ENCODE measurements around the gene FAM98C.
A peak's percentile ranks its signal among the peaks of the same experiment; 100 is the strongest.

FAM98C gene

GRCh38 chr19:38369584-38369983 lies 33.3 kb upstream of the FAM98C start:
- Histone ChIP-seq H3K4me1 (ENCODE audit: control insufficient read depth, insufficient read depth, low read length) (no peaks in the 10 kb centered on the region), H3K27me3 (ENCODE audit: control insufficient read depth, insufficient read depth, low read length) (peaks cover 8% of the 10 kb centered on the region), H3K36me3 (ENCODE audit: control insufficient read depth, insufficient read depth, low read length) (no peaks in the 10 kb centered on the region), H3K9ac (ENCODE audit: low read depth, low read length) (no peak overlapping the region), H3K9me3 (ENCODE audit: control insufficient read depth, insufficient read depth, low read length) (no peaks in the 10 kb centered on the region), H3K4me3 (ENCODE audit: low read depth, low read length) (no peak overlapping the region)

DNA sequence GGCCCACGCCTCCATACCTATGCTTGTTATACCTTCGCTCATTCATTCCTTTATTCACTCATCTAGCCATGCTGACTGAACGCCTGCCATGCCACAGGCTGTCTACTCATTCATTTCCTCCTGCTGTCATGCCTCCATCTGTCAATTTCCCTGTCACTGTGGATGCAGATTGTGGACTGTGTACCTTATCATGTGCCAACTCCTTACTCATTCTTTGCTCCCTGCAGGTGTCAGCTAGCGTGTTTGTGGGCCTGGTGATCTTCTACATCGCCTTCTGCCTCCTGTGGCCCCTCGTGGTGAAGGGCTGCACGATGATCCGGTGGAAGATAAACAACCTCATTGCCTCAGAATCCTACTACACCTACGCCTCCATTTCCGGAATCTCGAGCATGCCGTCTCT lies 32.6 kb upstream of the FAM98C start:
- Histone ChIP-seq H3K4me1 (ENCODE audit: control insufficient read depth, insufficient read depth, low read length) (no peaks in the 10 kb centered on the region), H3K27me3 (ENCODE audit: control insufficient read depth, insufficient read depth, low read length) (peaks cover 8% of the 10 kb centered on the region), H3K4me3 (ENCODE audit: low read depth, low read length) (no peak overlapping the region), H3K9ac (ENCODE audit: low read depth, low read length) (no peak overlapping the region), H3K36me3 (ENCODE audit: control insufficient read depth, insufficient read depth, low read length) (no peaks in the 10 kb centered on the region), H3K9me3 (ENCODE audit: control insufficient read depth, insufficient read depth, low read length) (no peaks in the 10 kb centered on the region)

DNA sequence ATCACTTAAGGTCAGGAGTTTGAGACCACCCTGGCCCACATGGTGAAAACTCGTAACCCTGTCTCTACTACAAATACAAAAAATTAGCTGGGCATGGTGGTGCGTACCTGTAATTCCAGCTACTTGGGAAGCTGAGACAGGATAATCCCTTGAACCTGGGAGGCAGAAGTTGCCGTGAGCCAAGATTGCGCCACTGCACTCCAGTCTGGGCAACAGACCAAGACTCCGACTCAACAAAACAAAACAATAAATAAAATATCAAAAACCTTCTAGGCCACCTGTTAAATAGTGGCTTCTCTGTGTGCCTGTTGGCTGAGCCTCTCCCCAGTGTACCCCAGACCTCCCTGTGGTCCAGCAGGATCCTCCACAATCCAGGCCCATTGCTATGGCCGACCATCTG lies 31.8 kb upstream of the FAM98C start:
- peaks cover 8% of the 10 kb centered on the region for H3K27me3 ChIP-seq (ENCODE audit: control insufficient read depth, insufficient read depth, low read length)
- no peaks in the 10 kb centered on the region for H3K36me3 ChIP-seq (ENCODE audit: control insufficient read depth, insufficient read depth, low read length)
- H3K9ac ChIP-seq (ENCODE audit: low read depth, low read length): no peak overlapping the region
- H3K4me1 ChIP-seq (ENCODE audit: control insufficient read depth, insufficient read depth, low read length): no peaks in the 10 kb centered on the region
- H3K4me3 ChIP-seq (ENCODE audit: low read depth, low read length): no peak overlapping the region
- no peaks in the 10 kb centered on the region for H3K9me3 ChIP-seq (ENCODE audit: control insufficient read depth, insufficient read depth, low read length)

- no peaks in the 10 kb centered on the region for H3K9me3 ChIP-seq (ENCODE audit: control insufficient read depth, insufficient read depth, low read length)
- no peaks in the 10 kb centered on the region for H3K4me1 ChIP-seq (ENCODE audit: control insufficient read depth, insufficient read depth, low read length)
- H3K4me3 ChIP-seq (ENCODE audit: low read depth, low read length): peak overlapping the region; percentile 72
- peaks cover 8% of the 10 kb centered on the region for H3K27me3 ChIP-seq (ENCODE audit: control insufficient read depth, insufficient read depth, low read length)
- peak overlapping the region; percentile 79 for H3K9ac ChIP-seq (ENCODE audit: low read depth, low read length)
- peaks cover 4% of the 10 kb centered on the region for H3K36me3 ChIP-seq (ENCODE audit: control insufficient read depth, insufficient read depth, low read length)
These were observed 29.0 kb upstream of the FAM98C start for GRCh38 chr19:38373907-38374331.

- Histone ChIP-seq H3K27me3 (ENCODE audit: control insufficient read depth, insufficient read depth, low read length) (peaks cover 8% of the 10 kb centered on the region), H3K4me1 (ENCODE audit: control insufficient read depth, insufficient read depth, low read length) (no peaks in the 10 kb centered on the region), H3K9me3 (ENCODE audit: control insufficient read depth, insufficient read depth, low read length) (no peaks in the 10 kb centered on the region), H3K4me3 (ENCODE audit: low read depth, low read length) (peak within 1 kb of the TSS; percentile 97), H3K9ac (ENCODE audit: low read depth, low read length) (peak within 1 kb of the TSS; percentile 97), H3K36me3 (ENCODE audit: control insufficient read depth, insufficient read depth, low read length) (peaks cover 10% of the 10 kb centered on the region)
These were observed 28.4 kb upstream of the FAM98C start, which contains the start of gene PSMD8 for GRCh38 chr19:38374332-38375097. Gene PSMD8 (plus strand): TSS chr19:38374571. CDS start chr19:38374602, 31 bp downstream.

GRCh38 chr19:38375098-38375493 lies 27.8 kb upstream of the FAM98C start:
- peaks cover 4% of the 10 kb centered on the region for H3K27me3 ChIP-seq (ENCODE audit: control insufficient read depth, insufficient read depth, low read length)
- H3K4me3 ChIP-seq (ENCODE audit: low read depth, low read length): peak overlapping the region; percentile 97
- peaks cover 10% of the 10 kb centered on the region for H3K36me3 ChIP-seq (ENCODE audit: control insufficient read depth, insufficient read depth, low read length)
- H3K4me1 ChIP-seq (ENCODE audit: control insufficient read depth, insufficient read depth, low read length): no peaks in the 10 kb centered on the region
- no peaks in the 10 kb centered on the region for H3K9me3 ChIP-seq (ENCODE audit: control insufficient read depth, insufficient read depth, low read length)
- H3K9ac ChIP-seq (ENCODE audit: low read depth, low read length): peak overlapping the region; percentile 97

DNA sequence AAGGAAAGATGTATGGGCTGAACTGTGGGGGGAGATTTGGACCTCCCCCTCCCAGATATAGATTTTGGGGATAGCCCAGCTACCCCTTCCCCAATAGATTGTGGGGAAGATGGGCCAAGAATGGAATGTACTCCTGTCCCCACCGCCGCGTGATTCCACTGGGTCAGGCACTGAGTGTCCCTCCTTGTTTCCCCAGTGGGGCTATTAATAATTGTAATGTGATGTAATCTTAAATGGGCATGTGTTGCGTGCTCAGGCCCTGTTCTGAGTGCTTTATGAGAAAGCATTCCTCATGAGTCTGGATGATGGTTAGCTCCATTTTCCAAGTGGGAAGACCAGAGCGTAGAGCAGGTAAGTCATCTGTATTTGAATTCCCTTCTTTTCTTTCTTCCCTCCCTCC lies 27.1 kb upstream of the FAM98C start:
- Histone ChIP-seq H3K9me3 (ENCODE audit: control insufficient read depth, insufficient read depth, low read length) (no peaks in the 10 kb centered on the region), H3K9ac (ENCODE audit: low read depth, low read length) (peak overlapping the region; percentile 97), H3K27me3 (ENCODE audit: control insufficient read depth, insufficient read depth, low read length) (no peaks in the 10 kb centered on the region), H3K4me3 (ENCODE audit: low read depth, low read length) (peak overlapping the region; percentile 97), H3K4me1 (ENCODE audit: control insufficient read depth, insufficient read depth, low read length) (no peaks in the 10 kb centered on the region), H3K36me3 (ENCODE audit: control insufficient read depth, insufficient read depth, low read length) (peaks cover 16% of the 10 kb centered on the region)

- Histone ChIP-seq H3K9ac (ENCODE audit: low read depth, low read length) (no peak overlapping the region), H3K27me3 (ENCODE audit: control insufficient read depth, insufficient read depth, low read length) (no peaks in the 10 kb centered on the region), H3K4me3 (ENCODE audit: low read depth, low read length) (peak overlapping the region; percentile 97), H3K9me3 (ENCODE audit: control insufficient read depth, insufficient read depth, low read length) (no peaks in the 10 kb centered on the region), H3K4me1 (ENCODE audit: control insufficient read depth, insufficient read depth, low read length) (no peaks in the 10 kb centered on the region), H3K36me3 (ENCODE audit: control insufficient read depth, insufficient read depth, low read length) (peaks cover 24% of the 10 kb centered on the region)
These were observed 26.3 kb upstream of the FAM98C start for GRCh38 chr19:38376576-38376975.

GRCh38 chr19:38377052-38377451 lies 25.8 kb upstream of the FAM98C start:
- Histone ChIP-seq H3K4me1 (ENCODE audit: control insufficient read depth, insufficient read depth, low read length) (no peaks in the 10 kb centered on the region), H3K4me3 (ENCODE audit: low read depth, low read length) (no peak overlapping the region), H3K9ac (ENCODE audit: low read depth, low read length) (no peak overlapping the region), H3K36me3 (ENCODE audit: control insufficient read depth, insufficient read depth, low read length) (peaks cover 29% of the 10 kb centered on the region), H3K27me3 (ENCODE audit: control insufficient read depth, insufficient read depth, low read length) (no peaks in the 10 kb centered on the region), H3K9me3 (ENCODE audit: control insufficient read depth, insufficient read depth, low read length) (no peaks in the 10 kb centered on the region)

GRCh38 chr19:38378866-38379265 lies 24.0 kb upstream of the FAM98C start:
- Histone ChIP-seq H3K9ac (ENCODE audit: low read depth, low read length) (no peak overlapping the region), H3K36me3 (ENCODE audit: control insufficient read depth, insufficient read depth, low read length) (peaks cover 40% of the 10 kb centered on the region)

DNA sequence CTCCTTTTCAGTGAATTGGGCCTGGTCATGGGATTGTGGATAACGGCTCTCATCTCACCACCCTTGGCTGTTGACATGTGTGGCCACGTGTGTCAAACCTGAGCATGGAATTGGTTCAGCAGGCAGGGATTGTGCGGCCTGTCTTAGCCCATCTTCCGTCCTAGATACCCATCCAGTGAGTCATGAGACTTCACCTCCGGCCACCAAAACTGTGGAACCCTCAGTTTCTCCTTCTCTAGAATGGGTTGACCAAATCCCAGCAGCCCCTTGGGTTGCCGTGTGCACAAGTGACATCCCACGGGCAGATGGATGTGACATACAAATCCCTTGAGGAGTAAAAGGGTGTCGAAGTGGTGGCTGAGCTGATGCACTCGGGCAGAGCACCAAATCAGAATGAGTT lies 21.8 kb upstream of the FAM98C start:
- Histone ChIP-seq H3K27me3 (ENCODE audit: control insufficient read depth, insufficient read depth, low read length) (no peaks in the 10 kb centered on the region), H3K9ac (ENCODE audit: low read depth, low read length) (no peak overlapping the region), H3K4me1 (ENCODE audit: control insufficient read depth, insufficient read depth, low read length) (no peaks in the 10 kb centered on the region), H3K4me3 (ENCODE audit: low read depth, low read length) (no peak overlapping the region), H3K36me3 (ENCODE audit: control insufficient read depth, insufficient read depth, low read length) (peaks cover 40% of the 10 kb centered on the region), H3K9me3 (ENCODE audit: control insufficient read depth, insufficient read depth, low read length) (no peaks in the 10 kb centered on the region)

More at GRCh38 chr19:38378866-38379265, 24.0 kb upstream of the FAM98C start:
- Histone ChIP-seq H3K4me1 (ENCODE audit: control insufficient read depth, insufficient read depth, low read length) (no peaks in the 10 kb centered on the region), H3K9me3 (ENCODE audit: control insufficient read depth, insufficient read depth, low read length) (no peaks in the 10 kb centered on the region), H3K27me3 (ENCODE audit: control insufficient read depth, insufficient read depth, low read length) (no peaks in the 10 kb centered on the region), H3K4me3 (ENCODE audit: low read depth, low read length) (no peak overlapping the region)

DNA sequence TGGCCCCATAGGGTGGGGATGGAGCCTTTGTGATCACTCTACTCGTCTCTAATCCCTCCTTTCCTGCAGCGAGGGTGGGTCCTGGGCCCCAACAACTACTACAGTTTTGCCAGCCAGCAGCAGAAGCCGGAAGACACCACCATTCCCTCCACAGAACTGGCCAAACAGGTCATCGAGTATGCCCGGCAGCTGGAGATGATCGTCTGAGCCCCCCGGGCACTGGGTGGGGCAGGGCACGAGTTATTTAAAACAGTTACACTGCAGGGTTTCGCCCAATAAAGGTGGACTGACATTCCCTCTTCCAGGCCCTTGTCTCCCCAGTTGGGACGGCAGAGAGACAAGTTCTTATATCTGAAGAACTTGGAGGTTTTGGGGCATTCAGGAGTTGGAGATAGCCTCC lies 19.7 kb upstream of the FAM98C start:
- Histone ChIP-seq H3K4me3 (ENCODE audit: low read depth, low read length) (no peak overlapping the region), H3K36me3 (ENCODE audit: control insufficient read depth, insufficient read depth, low read length) (peaks cover 37% of the 10 kb centered on the region)

More for the DNA sequence above, 19.7 kb upstream of the FAM98C start:
- Histone ChIP-seq H3K27me3 (ENCODE audit: control insufficient read depth, insufficient read depth, low read length) (no peaks in the 10 kb centered on the region), H3K4me1 (ENCODE audit: control insufficient read depth, insufficient read depth, low read length) (no peaks in the 10 kb centered on the region), H3K9ac (ENCODE audit: low read depth, low read length) (no peak overlapping the region), H3K9me3 (ENCODE audit: control insufficient read depth, insufficient read depth, low read length) (no peaks in the 10 kb centered on the region)
